GM19468 (cell line): ENCODE measurements around the gene STX1A.
"Not testable (repeated sequence)": the region's sequence is repeated elsewhere in the genome, so short reads cannot be mapped to it uniquely, and the experiment has no call there.

Experiments
- ATAC-seq: cut with Tn5 transposase; IDR thresholded peaks from one replicate; pipeline ENCODE4 v1.9.1; 2021; ENCODE audit warnings: mild to moderate bottlenecking, moderate library complexity, moderate number of reproducible peaks; ENCODE audit not compliant: unreplicated experiment; ENCODE audit errors: extremely low read depth

The STX1A gene

DNA sequence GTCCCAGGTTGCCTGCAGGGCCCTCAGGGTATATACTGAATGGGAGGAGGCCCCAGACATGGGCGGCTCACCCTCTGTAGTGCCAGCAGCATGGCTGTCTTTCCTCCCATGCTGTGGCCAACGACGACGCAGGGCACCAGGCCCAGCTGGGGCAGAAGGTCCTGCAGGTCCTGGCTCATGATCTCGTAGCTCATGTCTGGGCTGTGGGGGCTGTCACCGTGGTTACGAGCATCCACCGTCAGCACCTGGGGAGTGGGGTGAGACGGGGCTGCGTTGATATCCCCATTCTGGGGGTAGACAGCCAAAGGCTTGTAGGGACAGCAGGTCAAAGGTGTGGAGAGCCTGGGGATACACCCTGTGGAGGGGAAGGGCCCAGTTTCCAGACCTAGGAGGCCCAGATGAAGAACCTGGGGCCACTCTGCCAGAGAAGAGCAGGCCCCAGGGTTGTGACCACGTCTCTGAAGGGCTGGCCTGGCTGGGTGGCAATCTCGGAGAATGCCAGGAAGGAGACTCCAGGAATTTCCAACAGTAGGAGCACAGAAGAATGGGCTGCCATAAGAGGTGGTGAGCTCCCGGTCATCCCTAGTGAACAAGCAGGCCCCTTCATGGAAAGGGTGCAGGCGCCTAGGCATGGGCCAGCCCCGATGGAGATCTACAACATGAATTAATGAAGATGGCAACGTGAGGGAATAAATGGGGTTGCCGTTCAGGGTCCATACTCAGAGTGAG, 18.2 kb upstream of the STX1A start:
- no peak for ATAC-seq

DNA sequence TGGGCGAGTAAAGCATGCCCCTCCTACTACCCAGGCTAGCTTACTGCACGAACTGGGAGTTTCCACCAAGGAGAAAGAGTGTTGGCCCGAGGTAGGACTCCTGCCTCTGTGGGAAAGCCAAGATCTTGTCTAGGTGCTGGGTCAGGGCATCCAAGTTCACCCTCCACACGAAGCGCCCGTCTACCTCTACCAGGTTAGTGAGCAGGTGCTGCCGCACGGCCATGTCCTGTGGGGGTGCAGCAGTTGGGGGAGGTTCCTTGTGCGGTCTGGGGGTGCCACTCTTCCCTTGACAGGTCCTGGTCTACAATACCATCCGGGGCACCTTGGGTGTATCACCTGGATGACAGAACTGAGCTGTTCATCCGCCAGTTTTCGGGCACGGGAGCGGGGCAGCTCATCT, 17.4 kb upstream of the STX1A start:
- no peak for ATAC-seq

DNA sequence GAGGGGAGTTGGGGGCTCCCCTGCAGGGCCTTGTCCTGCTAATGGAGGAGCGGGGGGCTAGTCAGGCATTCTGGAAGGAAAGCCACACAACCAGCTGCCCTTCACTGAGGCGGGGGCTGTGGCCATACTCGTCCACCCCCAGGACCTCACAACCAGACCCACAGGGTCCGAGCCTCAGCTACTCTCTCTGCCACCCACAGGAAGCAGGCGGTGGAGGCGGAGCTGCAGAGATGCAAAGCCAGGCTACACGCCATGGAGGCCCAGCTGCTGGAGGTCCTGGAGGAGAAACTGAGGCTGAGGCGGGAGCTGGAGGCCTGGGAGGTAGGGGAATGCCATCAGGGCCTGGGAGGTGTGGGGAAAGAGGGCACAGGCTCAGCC, 16.0 kb upstream of the STX1A start:
- ATAC-seq, result no peak

DNA sequence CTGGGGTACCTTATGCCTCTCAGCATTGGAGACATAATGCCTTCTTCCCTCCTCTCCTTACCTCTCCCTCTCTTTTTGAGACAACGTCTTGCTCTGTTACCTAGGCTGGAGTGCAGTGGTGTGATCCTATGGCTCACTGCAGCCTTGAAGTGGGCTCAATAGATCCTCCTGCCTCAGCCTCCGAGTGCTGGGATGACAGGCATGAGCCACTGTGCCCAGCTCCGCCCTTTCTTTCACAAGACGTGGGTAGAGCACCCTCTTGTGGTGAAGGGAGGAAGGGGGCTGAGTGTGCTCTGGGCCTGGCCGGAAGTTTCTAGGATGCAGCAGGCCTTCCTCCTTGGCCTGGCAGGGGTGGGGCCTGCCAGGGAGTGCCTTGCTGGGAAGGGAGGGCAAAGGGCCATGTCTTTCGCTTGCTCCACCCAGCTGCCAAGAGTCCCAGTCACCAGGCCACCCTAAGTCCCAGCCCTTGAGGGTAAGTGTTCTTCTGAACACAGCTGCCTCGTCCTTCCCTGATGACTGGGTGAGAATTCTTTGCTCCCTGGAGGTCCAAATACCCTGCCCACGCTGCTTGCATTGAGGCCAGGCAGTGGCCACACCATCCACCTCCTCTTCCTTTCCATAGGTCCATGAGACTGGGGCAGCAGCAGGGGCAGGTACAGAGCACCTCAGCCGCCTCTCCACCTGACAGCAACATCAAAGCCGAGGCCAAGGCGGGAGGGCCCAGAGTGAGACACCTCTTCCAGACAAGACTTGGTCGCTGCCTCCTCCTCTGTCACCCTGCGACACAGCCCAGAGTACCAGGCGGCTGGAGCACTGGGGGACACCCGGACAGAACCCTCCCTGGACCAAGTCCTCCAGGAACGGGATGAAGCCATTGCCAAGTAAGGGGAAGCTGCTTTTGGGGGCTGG, 15.4 kb upstream of the STX1A start:
- ATAC-seq, result no peak

DNA sequence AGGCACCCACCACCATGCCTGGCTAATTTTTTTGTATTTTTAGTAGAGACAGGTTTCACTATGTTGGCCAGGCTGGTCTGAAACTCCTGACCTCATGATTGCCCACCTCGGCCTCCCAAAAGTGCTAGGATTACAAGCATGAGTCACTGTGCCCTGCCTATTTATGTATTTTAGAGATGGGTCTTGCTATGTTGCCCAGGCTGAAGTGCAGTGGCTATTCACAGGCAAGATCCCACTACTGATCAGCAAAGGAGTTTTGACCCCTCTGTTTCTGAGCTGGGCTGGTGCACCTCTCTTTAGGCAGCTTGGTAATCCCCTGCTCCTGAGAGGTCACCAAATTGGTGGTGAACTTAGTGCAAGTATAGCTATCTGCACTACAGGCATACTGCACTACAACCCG, 12.9 kb upstream of the STX1A start:
- ATAC-seq, result no peak

DNA sequence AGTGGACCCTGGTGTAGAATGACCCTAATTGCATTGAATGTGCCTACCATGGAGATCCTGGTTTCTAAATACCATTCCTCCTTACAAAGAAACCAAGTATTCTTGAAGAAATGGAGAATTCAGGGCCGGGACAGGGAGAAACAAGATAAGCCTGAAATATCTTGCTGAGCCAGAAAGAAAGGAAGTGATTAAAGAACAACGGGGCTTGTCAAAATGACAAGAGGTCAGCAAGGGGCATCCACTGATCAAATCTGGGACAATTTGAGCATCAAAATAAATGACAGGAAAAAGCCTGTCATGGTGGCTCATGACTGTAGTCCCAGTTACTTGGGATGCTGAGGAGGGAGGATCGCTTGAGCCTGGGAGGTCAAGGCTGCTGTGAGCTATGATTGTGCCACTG, 11.0 kb upstream of the STX1A start:
- ATAC-seq, result no peak

DNA sequence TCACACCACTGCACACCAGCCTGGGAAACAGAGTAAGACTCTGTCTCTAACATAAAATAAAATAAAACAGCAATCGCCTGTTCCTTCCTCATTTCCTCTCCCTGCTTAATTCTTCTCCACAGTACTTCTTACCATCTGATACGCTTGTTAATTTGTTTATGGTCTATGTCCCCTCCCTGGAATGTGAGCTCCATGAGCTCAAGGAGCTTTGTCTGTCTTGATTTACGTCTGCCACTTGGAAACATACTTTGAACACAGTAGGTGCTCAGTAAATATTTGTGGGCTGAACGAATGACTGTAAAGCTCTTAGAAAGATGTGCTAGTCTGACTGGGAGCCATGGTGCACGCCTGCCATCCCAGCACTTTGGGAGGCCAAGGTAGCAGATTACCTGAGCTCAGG, 9.1 kb upstream of the STX1A start:
- no peak for ATAC-seq

DNA sequence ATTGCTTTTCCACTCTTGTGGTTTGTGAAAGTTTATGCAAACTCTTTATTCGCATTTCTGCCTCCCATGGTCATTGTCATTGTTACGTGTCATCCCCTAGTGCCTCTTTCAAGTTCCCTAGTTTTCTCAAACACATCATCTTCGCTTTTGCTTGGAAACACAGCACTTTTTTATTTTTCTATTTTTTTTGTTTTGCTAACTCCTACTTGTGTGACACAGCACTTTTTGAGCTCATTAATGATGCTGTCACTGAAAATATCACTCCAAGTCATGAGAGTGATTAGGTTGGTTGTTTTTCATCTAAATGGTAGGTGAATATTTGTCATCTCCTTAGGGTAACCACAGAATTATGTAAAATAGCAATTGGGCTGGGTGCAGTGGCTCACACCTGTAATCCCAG, 8.5 kb upstream of the STX1A start:
- ATAC-seq, result no peak

DNA sequence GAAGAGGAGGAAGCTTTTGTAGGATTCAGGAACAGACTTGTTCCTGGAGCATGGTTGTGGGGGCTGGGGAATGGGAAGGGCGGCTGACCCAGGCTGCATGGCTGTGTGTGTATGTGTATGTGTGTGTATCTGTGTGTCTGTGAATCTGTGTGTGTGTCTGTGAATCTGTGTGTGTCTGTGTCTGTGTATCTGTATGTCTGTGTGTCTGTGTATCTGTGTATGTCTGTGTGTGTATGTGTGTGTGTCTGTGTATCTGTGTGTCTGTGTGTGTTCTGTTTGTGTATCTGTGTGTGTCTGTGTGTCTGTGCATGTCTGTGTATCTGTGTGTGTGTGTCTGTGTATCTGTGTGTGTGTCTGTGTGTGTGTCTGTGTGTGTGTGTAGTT, 6.6 kb upstream of the STX1A start:
- ATAC-seq, result no peak

DNA sequence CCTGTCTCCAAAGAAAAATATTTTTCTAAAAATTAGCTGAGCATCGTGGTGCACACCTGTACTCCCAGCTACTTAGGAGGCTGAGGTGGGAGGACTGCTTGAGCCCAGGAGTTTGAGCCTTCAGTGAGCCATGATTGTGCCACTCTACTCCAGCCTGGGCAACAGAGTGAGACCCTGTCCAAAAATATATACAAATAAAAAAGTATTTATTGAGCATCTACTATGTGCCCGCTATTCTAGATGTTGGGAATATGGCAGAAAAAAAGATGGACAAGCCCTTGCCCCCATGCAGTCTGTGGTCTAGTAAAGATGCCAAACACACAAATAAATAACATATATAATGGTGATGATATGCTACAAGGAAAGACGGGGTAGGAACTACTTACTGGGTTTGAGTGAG, 4.3 kb upstream of the STX1A start:
- no peak for ATAC-seq

DNA sequence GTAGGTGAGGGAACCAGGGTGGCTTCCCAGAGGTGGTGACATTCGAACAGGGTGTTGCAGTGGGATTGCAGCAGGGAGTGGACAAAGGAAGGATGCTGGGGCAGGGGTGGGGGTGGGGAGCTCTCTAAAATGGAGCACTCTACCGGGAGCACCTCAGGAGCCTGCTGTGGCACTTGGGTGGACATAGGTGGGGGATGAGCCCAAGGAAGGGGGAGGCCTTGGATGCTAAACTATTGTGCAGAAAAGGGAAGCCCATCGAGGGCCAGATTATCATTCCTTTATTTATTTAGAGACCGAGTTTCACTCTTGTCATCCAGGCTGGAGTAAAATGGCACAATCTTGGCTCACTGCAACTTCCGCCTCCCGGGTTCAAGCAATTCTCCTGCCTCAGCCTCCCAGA, 3.3 kb upstream of the STX1A start:
- no peak for ATAC-seq

DNA sequence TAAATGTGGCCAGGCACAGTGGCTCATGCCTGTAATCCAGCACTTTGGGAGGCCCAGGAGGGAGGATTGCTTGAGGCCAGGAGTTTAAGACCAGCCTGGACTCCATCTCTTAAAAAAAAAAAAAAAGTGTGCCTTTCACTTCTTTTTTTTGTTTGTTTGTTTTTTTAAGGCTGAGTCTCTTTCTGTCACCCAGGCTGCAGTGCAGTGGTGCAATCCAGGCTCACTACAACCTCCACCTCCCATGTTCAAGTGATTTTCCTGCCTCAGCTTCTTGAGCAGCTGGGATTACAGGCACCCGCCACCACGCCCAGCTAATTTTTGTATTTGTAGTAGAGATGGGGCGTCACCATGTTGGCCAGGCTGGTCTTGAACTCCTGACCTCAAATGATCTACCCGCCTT, 2.7 kb upstream of the STX1A start:
- ATAC-seq, result not testable (repeated sequence)

DNA sequence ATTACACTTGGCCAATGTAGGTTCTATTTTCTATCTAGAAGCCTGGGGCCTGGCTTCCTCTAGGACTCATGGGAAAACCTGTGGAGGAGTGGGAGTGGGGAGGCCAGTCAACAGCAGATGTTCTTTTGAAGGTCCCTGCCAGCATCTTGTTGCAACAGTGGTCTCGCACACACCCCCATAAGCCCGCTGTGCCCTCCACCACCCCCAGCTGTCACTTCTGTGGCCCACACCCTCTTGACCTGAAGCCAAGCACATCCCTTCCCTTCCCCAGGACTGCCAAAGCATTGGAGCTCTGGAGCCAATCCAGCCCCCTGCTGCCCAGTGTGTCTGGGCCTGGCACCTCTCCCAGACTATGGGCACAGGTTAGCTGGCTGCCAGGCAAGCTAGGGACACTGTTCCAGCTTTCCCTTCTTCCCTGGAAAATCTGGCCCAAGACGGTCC, 1.9 kb upstream of the STX1A start:
- no peak for ATAC-seq

DNA sequence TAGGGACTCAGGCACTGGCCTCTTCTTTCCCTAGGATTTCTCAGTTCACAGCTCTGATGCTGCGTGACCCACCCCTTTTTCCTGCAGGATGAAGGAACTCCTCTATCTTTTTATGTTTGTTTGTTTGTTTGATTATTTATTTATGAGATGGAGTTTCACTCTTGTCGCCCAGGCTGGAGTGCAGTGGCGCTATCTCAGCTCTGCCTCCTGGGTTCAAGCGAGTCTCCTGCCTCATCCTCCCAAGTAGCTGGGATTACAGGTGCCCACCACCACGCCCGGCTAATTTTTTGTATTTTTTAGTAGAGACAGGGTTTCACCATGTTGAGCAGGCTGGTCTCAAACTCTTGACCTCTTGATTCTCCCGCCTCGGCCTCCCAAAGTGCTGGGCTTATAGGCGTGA, 974 bp upstream of the STX1A start:
- not testable (repeated sequence) for ATAC-seq

DNA sequence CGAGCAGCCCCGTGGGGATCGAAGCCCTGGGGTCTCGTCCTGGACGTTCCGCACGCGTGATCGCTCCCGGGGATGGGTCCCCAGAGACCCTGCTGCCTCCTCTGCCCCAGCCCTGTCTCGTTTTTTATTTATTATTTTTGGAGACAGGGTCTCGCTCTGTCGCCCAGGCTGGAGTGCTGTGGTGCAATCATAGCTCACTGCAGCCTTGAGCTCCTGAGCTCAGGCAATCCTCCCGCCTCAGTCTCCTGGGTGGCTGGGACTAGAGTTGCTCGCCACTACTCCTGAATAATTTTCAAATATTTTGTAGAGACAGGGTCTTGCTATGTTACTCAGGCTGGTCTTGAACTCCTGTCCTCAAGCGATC, 319 bp upstream of the STX1A start:
- ATAC-seq, result no peak

DNA sequence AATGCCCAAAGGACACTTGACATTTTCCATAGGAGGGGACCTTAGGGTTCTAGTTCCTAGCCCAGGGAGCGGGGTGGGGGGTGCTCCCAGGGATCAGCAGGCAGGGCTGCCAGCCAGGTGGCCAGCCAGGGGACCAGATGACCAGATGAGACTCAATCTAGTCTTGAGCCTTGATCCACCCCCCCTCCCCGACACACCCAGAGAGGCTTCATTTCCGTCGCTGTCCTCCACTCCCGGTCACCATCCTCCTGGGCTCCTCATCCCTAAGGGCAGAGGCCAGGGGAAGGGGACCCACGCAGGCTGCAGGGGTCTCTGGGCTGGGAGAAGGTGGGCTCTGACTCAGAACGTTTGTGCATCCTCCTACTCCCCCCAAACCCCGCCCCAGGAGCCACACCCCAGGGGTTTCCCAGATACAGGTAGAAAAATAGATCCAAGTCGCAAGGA, 1.0 kb downstream of the STX1A start:
- ATAC-seq, result no peak

DNA sequence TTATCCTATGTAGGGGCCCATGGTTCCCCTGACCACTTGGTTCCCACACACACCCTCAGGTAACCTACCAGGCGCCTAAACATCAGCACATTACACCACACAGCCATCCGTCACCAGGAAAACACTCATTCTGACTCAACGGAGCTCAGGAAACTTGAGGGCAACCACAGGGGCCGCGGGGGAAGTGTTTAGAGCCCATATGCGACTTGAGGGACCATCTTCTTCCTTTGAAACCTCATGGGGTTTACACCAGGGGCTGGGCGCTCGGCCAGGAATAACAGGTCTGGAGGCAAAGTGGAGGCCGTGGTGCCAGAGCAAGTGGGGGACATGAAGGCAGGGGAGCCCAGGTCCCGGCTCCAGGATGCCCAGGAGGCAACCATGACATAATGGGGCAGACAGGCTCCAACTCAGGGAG, 1.5 kb downstream of the STX1A start:
- ATAC-seq, result no peak

DNA sequence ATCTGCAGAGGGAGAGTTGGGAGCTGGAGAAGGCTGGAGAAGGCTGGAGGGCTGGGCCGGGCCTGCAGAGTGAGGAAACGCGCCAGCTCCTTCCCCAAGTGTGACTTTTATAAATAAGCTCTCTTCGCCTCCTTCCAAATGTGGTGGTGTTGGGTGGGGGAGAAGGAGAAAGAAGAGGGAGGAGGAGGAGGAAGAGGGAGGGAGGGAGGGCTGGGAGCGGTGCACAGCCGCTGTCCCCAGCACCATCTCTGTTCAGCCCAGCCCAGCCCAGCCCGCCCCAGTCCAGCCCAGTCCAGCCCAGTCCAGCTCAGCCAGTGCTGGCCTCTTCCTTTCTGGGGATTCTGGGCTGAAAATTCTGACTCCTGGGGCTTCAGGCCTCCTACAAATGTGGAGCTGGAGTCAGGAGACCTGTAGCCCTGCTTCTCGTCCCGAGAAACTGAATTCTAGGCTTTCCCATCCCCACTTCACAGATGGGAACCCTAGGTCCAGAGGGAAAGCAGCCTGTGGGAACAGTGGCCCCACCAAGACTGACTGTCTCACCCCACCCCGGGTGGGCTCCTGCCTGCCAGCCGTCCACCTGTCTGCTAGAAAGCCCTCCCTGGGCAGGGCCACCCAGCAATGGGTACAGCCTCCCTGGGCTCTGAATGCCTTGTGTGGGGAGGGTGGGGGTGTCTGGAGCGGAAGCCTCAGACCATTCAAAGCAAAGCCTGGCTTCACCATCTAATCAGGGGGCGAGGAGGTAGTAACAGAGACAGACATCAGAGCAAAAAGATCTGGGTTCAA, 2.3 kb downstream of the STX1A start:
- ATAC-seq, result no peak

DNA sequence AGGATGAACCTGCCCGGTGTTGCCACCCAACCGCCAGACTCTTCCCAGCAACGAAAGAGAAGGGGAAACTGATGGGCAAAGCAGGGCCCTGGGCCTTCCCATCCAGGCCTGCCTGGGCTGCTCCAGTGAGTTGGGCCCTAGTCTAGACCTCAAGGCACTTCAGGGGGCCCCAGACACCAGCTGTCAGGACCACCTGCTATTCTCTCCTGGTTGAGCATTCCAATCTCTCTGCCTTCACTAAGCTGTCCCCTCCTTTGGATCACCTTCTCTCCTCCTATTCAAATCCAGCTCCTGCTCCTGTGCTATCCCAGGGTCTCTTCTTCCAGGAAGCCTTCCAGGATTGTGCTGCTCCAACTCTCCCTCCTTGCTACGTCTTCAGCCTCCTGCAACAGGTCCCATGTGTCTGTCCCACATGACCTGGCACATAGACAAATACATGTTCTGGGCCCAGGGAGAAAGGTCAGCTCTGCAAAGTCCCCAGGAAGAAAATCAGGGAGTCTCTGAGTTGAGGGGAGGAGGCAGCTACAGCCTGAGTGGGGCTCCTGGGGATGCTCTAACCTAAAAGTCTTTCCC, 3.1 kb downstream of the STX1A start:
- no peak for ATAC-seq

DNA sequence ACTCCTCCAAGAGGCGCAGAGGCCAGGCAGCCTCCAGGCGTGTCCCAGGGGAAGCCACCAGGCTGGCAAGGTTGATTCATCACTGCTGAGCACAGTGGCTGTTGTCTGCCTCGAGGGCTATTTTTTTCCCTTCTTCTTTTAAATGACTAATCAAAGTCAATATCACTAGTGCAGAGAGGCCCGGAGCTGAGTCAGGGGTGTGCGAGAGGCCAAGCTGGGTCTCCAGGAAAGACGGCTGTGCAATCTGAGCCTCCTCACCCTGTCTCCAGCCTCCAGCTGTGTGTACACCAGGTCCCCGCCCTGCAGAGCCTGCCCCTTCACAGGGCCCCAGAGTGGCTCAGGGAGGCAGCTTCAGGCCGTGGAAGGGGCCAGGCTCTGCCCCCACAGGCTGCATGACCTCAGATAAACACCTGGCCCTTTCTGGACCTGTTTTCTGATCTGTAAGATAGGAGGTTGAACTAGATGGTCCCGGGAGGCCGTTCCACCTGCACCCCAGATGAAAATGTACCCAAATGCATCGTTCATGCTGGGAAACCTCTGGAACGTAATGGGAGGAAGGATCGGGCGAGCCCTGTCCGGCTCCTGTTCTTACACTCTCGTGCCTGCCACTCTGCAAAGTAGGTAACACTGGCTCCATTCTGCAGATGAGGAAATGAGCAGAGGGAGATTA, 3.7 kb downstream of the STX1A start:
- no peak for ATAC-seq
